Right lobe of liver (tissue), 4 donors: ENCODE measurements around the gene SLC24A4.

ENCODE experiments used
- POLR2A ChIP-seq: fragments of 450-650 bp; IDR thresholded peaks from one replicate; pipeline ENCODE4 v1.6.1; 2017; ENCODE audit warnings: antibody characterized with exemption, mild to moderate bottlenecking
- TF ChIP-seq, protein P1 (sequence below), 4 donors: fragments of 200-600 bp in 3 of 4; fragments of 450-650 bp in 1 of 4; IDR thresholded peaks; one replicate each; pipeline versions ENCODE4 v1.5.1 to v1.8.0; 2016 to 2022; ENCODE audit warnings: antibody characterized with exemption in 4 of 4, mild to moderate bottlenecking in 2 of 4
- donor health status: DM: no; HTN: no; CAD: no.
- donor health status: DM: no; HTN: no; CAD: no.
- donor health status: DM: no; HTN: yes; CAD: no.

DNA sequence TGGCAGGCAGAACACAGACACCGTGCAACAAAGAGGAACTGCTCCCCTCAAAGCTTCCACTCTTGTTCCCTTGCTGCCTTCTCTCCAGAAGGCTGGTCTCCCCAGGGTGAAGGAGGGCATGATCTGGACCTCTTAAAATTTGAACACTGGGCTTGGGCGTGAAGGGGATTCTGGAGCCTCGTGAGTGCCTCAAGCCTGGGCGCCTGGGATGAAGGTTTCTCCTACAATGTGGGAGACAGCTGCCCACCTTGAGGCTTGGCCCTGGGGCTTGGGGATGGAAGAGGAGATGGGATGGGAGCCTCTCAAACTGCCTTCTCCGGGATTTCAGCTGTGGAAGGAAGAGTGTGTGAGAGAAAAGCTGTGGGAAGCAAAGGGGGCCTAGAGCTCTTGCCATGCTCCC is 182.9 kb downstream of the SLC24A4 start:
- TF ChIP-seq, protein P1, sequence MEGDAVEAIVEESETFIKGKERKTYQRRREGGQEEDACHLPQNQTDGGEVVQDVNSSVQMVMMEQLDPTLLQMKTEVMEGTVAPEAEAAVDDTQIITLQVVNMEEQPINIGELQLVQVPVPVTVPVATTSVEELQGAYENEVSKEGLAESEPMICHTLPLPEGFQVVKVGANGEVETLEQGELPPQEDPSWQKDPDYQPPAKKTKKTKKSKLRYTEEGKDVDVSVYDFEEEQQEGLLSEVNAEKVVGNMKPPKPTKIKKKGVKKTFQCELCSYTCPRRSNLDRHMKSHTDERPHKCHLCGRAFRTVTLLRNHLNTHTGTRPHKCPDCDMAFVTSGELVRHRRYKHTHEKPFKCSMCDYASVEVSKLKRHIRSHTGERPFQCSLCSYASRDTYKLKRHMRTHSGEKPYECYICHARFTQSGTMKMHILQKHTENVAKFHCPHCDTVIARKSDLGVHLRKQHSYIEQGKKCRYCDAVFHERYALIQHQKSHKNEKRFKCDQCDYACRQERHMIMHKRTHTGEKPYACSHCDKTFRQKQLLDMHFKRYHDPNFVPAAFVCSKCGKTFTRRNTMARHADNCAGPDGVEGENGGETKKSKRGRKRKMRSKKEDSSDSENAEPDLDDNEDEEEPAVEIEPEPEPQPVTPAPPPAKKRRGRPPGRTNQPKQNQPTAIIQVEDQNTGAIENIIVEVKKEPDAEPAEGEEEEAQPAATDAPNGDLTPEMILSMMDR (IDR thresholded peaks at IDR 0.05): no peak
- TF ChIP-seq POLR2A: no peak
